Measurements from ENCODE around the gene IL1RAPL2. TPM values are rescaled to one million over a fixed set of nuclear protein-coding genes. Genes with fewer than 3 reads are reported as not detected.

IL1RAPL2 gene
- total RNA-seq, 1 experiment from 2014 or later, result 1.6 TPM

GRCh38 chrX:105451401-105451800, 885.4 kb downstream of the IL1RAPL2 start:
- Histone ChIP-seq H3K4me1 (replicated peaks; ENCODE audit: insufficient read depth) (no peaks in the 10 kb centered on the region), H3K79me2 (ENCODE audit: low read depth) (no peaks in the 10 kb centered on the region), H3K9me3 (ENCODE audit: insufficient read depth, low read depth) (no peaks in the 10 kb centered on the region), H3K36me3 (ENCODE audit: low read depth) (no peaks in the 10 kb centered on the region), H3K27me3 (ENCODE audit: insufficient read depth, low read depth) (no peaks in the 10 kb centered on the region), H3K4me3 (no peak overlapping the region), H3K9me2 (ENCODE audit: insufficient read depth) (no peaks in the 10 kb centered on the region), H3F3A (ENCODE audit: insufficient read depth, low read depth) (no peaks in the 10 kb centered on the region), H3K4me2 (no peak overlapping the region), H4K20me1 (ENCODE audit: insufficient read depth) (no peaks in the 10 kb centered on the region), H2AFZ (no peak overlapping the region), H3K27ac (no peak overlapping the region)
- intact Hi-C loops (cut with micrococcal nuclease; ENCODE audit: unreplicated experiment), result no loop called here
- ChIA-PET CTCF (no interaction called here), POLR2A (ENCODE audit: unreplicated experiment) (no interaction called here)
- BruUV-seq (replicated peaks), result no TSS peak
- TF ChIP-seq CTCF (conservative IDR thresholded peaks at IDR 0.05) (no peak), EZH2 (IDR thresholded peaks at IDR 0.05; ENCODE audit: low read depth) (no peak)
- no peak for DNase-seq

GRCh38 chrX:105458846-105459245, 892.8 kb downstream of the IL1RAPL2 start:
- ChIA-PET POLR2A (ENCODE audit: unreplicated experiment) (no interaction called here), CTCF (no interaction called here)
- TF ChIP-seq CTCF (conservative IDR thresholded peaks at IDR 0.05), result no peak
- no peak for TF ChIP-seq EZH2 (IDR thresholded peaks at IDR 0.05; ENCODE audit: low read depth)
- BruUV-seq (replicated peaks), result no TSS peak
- no peak overlapping the region for H2AFZ ChIP-seq
- no peaks in the 10 kb centered on the region for H3K9me3 ChIP-seq (ENCODE audit: insufficient read depth, low read depth)
- no peak for DNase-seq
- H3F3A ChIP-seq (ENCODE audit: insufficient read depth, low read depth), result no peaks in the 10 kb centered on the region
- H3K9me2 ChIP-seq (ENCODE audit: insufficient read depth), result no peaks in the 10 kb centered on the region
- no peaks in the 10 kb centered on the region for H3K27me3 ChIP-seq (ENCODE audit: insufficient read depth, low read depth)
- no peak overlapping the region for H3K4me2 ChIP-seq
- no peaks in the 10 kb centered on the region; the same call in 1 of the 2 replicates for H3K4me1 ChIP-seq (replicated peaks; ENCODE audit: insufficient read depth)
- H3K79me2 ChIP-seq (ENCODE audit: low read depth), result no peaks in the 10 kb centered on the region
- no peaks in the 10 kb centered on the region for H4K20me1 ChIP-seq (ENCODE audit: insufficient read depth)
- intact Hi-C loops (cut with micrococcal nuclease; ENCODE audit: unreplicated experiment), result no loop called here
- H3K27ac ChIP-seq, result no peak overlapping the region
- H3K4me3 ChIP-seq, result no peak overlapping the region
- H3K36me3 ChIP-seq (ENCODE audit: low read depth), result no peaks in the 10 kb centered on the region

- no TSS peak for BruUV-seq (replicated peaks)
- Histone ChIP-seq H3K27ac (no peak overlapping the region), H2AFZ (no peak overlapping the region), H3K27me3 (ENCODE audit: insufficient read depth, low read depth) (no peaks in the 10 kb centered on the region), H3K4me1 (replicated peaks; ENCODE audit: insufficient read depth) (no peaks in the 10 kb centered on the region; the same call in 1 of the 2 replicates), H3F3A (ENCODE audit: insufficient read depth, low read depth) (no peaks in the 10 kb centered on the region), H3K4me2 (no peak overlapping the region), H3K79me2 (ENCODE audit: low read depth) (no peaks in the 10 kb centered on the region), H3K9me2 (ENCODE audit: insufficient read depth) (no peaks in the 10 kb centered on the region), H3K9me3 (ENCODE audit: insufficient read depth, low read depth) (no peaks in the 10 kb centered on the region), H3K36me3 (ENCODE audit: low read depth) (no peaks in the 10 kb centered on the region), H4K20me1 (ENCODE audit: insufficient read depth) (no peaks in the 10 kb centered on the region), H3K4me3 (no peak overlapping the region)
- TF ChIP-seq CTCF (conservative IDR thresholded peaks at IDR 0.05), result no peak
- TF ChIP-seq EZH2 (IDR thresholded peaks at IDR 0.05; ENCODE audit: low read depth), result no peak
- POLR2A ChIA-PET (ENCODE audit: unreplicated experiment), result no interaction called here
- intact Hi-C loops (cut with micrococcal nuclease; ENCODE audit: unreplicated experiment), result loop anchor here (5.0 kb wide), 1 partner anchor 148 kb away; no protein-coding TSS in a partner anchor
- CTCF ChIA-PET, result interaction anchor here (0.8 kb wide), 1 partner anchor 362 kb away, joined by 3 read pairs; no protein-coding TSS in a partner anchor
- no peak for DNase-seq
Measured at GRCh38 chrX:105460376-105460775, 894.4 kb downstream of the IL1RAPL2 start.

All from PC-9 (cell line).